Measurements from ENCODE around the gene SETSIP. TPM values are rescaled to one million over a fixed set of nuclear protein-coding genes. Genes with fewer than 3 reads are reported as not detected.
"Not testable (repeated sequence)": the region's sequence is repeated elsewhere in the genome, so short reads cannot be mapped to it uniquely, and the experiment has no call there.

The SETSIP gene
- total RNA-seq, 1 experiment from 2014 or later, result 0.12 TPM

GRCh38 chr1:92031281-92032110 lies 43.7 kb downstream of the SETSIP start:
- no peak for DNase-seq
- no peaks in the 10 kb centered on the region for H3K4me1 ChIP-seq
- H3K4me3 ChIP-seq, result no peak overlapping the region
- no peaks in the 10 kb centered on the region for H3K36me3 ChIP-seq
- no peak overlapping the region for H3K27ac ChIP-seq
- no peaks in the 10 kb centered on the region for H3K9me3 ChIP-seq (replicated peaks)
- H3K27me3 ChIP-seq, result no peaks in the 10 kb centered on the region; the same call in 1 of the 2 replicates

- H3K9me3 ChIP-seq (replicated peaks), result no peaks in the 10 kb centered on the region
- H3K27me3 ChIP-seq, result no peaks in the 10 kb centered on the region; the same call in 1 of the 2 replicates
- H3K4me1 ChIP-seq, result no peaks in the 10 kb centered on the region
- DNase-seq, result peak; percentile 5 to 45
- no peak overlapping the region for H3K27ac ChIP-seq
- H3K36me3 ChIP-seq, result no peaks in the 10 kb centered on the region
- peak overlapping the region; percentile 54 for H3K4me3 ChIP-seq
Observed at GRCh38 chr1:92030656-92031107, 44.5 kb downstream of the SETSIP start.

- Histone ChIP-seq H3K27ac (no peak overlapping the region), H3K4me3 (peak overlapping the region; percentile 54), H3K36me3 (no peaks in the 10 kb centered on the region), H3K4me1 (no peaks in the 10 kb centered on the region), H3K27me3 (no peaks in the 10 kb centered on the region), H3K9me3 (replicated peaks) (no peaks in the 10 kb centered on the region)
- DNase-seq, result no peak
Observed at GRCh38 chr1:92029241-92029922, 45.8 kb downstream of the SETSIP start.

- H3K27me3 ChIP-seq, result no peaks in the 10 kb centered on the region
- no peak overlapping the region for H3K27ac ChIP-seq
Observed at GRCh38 chr1:92026806-92027205, 48.4 kb downstream of the SETSIP start.

GRCh38 chr1:92026042-92026441 lies 49.2 kb downstream of the SETSIP start:
- not testable (repeated sequence) for DNase-seq; H3K4me3 ChIP-seq; H3K4me1 ChIP-seq; H3K27me3 ChIP-seq; H3K27ac ChIP-seq; H3K9me3 ChIP-seq (replicated peaks); H3K36me3 ChIP-seq

More at GRCh38 chr1:92026806-92027205, 48.4 kb downstream of the SETSIP start:
- Histone ChIP-seq H3K4me3 (no peak overlapping the region), H3K36me3 (no peaks in the 10 kb centered on the region), H3K9me3 (replicated peaks) (no peaks in the 10 kb centered on the region), H3K4me1 (no peaks in the 10 kb centered on the region)
- DNase-seq, result no peak

Other genes starting within 250 kb of the SETSIP start
- gene TGFBR3, start 189.3 kb downstream of the SETSIP start, total RNA-seq (2014; rRNA removed; shearing (Covaris generic)), result 7.7 and 10.1 TPM in 2 replicates
- not detected in 2 replicates for gene BRDT, start 126.0 kb downstream of the SETSIP start, total RNA-seq (2014; rRNA removed; shearing (Covaris generic))
- gene EPHX4, start 45.4 kb downstream of the SETSIP start, total RNA-seq (2014; rRNA removed; shearing (Covaris generic)), result 0.10 and 0.33 TPM in 2 replicates
- 0.46 and 0.73 TPM in 2 replicates for gene BTBD8, start 4.9 kb upstream of the SETSIP start, total RNA-seq (2014; rRNA removed; shearing (Covaris generic))
- not detected in 2 replicates for gene C1orf146, start 142.5 kb upstream of the SETSIP start, total RNA-seq (2014; rRNA removed; shearing (Covaris generic))
- 27.0 and 28.4 TPM in 2 replicates for gene GLMN, start 223.6 kb upstream of the SETSIP start, total RNA-seq (2014; rRNA removed; shearing (Covaris generic))
- gene RPAP2, start 223.6 kb upstream of the SETSIP start, total RNA-seq (2014; rRNA removed; shearing (Covaris generic)), result 23.9 and 26.4 TPM in 2 replicates

Measured in SJCRH30 (cell line).